Measurements from ENCODE around the gene SLX4IP.

SLX4IP gene

GRCh38 chr20:10524034-10524476 lies 89.0 kb downstream of the SLX4IP start:
- DNase-seq: no peak

- no peak for DNase-seq
These were observed 89.5 kb downstream of the SLX4IP start for GRCh38 chr20:10524643-10525042.

- no peak for DNase-seq
These were observed 92.7 kb downstream of the SLX4IP start for GRCh38 chr20:10527781-10528180.

DNA sequence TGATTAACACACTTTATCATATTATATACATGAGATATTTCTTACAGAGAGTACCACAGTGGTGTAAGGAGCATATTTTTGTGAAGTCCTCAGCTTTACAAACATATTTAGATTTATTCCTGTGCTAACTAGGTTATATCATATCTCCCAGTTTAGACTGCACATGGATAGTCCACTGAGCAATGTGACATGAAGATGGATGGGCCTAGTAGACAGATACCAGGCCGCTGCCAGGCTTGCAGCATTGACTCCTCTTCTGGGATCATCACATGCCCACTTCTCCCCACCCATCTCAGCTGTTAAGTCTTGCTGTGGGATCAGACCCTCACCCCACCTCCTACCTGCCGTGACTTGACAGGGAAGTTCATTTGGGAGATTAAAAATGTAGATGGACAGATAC lies 95.8 kb downstream of the SLX4IP start:
- no peak for DNase-seq

DNA sequence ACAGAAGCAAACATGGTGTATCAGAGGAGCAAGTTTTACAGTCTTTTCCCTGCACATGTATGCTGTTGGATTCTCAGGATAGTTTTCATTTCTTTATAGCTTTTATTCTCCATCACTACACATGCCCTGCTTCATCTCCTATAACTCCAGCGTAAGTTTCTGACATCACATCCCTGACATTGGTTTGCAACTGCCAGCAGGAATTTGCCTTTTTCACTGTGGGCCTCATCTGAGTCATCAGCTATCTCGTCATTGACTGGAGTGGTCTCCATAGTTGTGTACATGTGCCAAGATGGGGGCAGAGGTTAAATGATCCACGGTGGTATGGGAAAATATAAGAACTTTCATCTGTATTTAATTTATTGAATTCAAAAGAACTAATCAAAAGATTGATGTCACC lies 96.7 kb downstream of the SLX4IP start:
- no peak for DNase-seq

DNA sequence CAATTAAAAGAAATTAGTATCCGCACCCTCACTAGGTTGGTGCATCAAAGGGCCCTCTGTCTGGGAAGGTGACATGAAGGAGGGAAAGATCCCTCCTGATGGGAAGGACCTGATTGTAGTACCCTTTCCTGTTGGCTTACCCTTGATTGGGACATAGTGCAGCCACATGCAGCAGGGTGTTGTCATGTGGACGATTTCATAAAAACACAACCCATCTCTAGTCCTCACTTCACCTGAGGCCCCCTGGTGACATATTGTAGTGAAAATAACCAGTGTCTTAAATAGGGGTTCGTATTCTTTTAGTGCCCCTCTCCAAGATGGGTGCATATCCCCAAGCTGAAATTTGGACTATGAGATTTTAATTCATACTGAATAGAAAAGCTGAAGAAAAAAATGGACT lies 97.3 kb downstream of the SLX4IP start:
- DNase-seq: no peak

GRCh38 chr20:10536531-10536930 lies 101.4 kb downstream of the SLX4IP start:
- DNase-seq: no peak

DNA sequence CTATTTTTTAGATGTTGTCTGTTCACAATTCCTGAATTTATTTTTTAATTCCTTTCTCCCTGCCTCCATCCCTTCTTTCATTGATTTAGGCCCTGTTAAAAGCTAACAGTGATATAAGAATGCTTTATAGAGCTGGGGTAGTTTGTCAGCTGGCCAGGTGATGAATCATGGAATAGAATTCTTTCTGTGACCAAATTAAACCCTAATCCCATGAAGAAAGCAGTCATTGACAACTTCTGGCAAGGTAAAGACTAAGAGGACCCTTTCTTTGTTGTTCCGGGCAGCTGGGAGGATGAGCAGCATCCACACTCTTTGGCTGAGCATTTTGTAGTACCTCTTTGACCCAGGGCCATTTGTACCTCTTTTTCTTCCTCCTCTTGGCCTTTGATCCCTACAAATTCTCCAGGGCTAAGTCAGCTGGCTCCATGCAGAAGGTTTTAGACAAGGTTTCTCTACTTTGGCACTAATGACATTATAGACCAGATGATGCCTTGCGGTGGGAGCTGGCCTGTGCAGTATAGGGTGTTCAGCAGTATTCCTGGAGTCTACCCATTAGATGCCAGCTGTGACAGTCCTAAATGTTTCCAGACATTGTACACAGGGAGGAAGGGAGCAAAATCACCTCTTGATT lies 102.9 kb downstream of the SLX4IP start:
- no peak for DNase-seq

DNA sequence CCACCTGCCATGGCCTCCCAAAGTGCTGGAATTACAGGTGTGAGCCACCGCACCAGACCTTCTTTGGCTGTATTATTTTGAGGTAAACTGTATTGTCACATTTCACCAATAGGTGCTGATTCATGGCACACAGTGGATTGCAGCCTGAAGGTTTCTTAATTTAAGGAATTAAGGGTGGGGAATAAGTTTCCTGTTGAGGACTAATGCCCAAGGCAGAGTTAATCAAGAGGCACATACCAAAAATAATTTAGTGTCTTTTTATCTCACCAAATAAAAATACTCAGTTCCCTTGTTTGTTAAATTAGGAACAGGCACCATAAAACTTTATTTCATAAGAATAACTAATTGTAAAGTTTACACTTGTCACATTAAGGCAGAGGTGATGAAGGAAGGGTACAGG lies 103.7 kb downstream of the SLX4IP start:
- DNase-seq: no peak

GRCh38 chr20:10539818-10540553 lies 104.9 kb downstream of the SLX4IP start:
- no peak for DNase-seq

DNA sequence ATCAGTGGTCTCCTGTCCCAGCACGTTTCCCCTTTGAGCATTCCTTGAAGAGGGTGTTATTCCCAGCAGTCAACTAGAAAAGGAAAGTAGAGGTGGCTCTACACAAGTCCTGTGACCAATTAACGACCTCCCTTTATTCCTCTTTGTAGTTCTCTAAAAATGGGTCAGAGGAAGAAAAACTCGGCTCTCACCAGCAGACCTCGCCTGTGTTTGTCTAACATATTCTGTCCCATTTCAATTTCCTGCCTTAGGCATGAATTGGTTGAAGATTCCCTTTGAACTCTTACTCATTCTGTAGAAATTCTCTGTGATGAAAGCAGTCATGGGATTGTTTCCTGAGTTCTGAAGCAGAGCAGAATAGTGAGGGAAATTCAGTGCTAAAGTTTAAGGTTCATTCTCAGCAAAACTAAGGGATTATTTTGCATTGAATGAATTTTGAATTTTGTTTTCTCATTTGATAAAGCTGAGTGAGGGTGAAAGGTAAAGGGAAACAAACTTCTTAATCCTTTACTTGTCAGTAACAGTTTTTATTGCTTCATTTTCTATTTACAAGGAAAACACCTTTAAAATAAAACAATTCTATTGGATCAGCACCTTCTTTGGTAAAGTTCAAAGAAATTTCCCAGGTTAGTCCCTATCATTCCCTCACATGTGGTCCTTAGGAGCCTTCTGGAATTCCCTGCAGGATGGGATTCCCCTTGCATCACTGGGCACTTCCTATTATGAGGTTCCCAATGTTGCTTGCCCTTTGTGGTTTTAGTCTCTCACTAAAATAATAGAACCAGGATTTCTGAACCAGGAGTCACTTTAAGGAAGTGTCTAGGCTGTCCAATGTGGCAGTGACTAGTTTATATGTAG lies 105.8 kb downstream of the SLX4IP start:
- DNase-seq: no peak

DNA sequence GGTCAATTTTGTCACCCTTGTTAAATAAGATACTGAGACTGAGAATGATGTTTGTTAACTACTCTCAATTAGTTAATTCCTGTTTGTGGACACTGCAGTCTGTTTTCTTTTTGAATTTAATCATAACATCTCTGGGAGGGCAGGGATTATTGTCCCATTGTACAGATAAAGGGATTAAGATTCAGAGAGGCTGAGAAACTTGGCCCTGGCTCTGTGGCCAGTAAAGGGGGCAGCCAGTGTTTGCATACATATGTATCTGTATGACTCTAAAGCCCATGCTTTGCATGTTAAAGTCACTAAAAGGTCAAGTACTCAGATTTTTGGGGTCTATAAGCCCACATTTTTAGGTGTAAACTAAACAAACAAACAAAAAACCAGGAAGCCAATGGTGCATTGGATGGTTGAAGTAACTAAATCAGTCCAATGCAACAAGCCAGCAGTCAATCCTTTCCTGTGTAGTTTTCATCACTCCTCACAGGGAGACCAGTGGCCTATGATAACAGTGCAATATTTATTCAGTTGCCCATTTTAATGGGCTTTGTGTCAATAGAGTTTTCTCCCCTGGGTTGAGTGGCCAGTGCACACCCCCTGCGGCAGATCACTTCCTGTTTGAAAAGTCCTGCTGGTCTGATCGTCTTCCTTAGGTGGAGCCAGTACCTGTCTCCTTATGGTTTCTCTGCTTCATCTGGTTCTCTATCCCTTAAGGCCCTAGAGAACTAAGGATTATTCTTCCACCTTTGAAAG lies 106.7 kb downstream of the SLX4IP start:
- no peak for DNase-seq

DNA sequence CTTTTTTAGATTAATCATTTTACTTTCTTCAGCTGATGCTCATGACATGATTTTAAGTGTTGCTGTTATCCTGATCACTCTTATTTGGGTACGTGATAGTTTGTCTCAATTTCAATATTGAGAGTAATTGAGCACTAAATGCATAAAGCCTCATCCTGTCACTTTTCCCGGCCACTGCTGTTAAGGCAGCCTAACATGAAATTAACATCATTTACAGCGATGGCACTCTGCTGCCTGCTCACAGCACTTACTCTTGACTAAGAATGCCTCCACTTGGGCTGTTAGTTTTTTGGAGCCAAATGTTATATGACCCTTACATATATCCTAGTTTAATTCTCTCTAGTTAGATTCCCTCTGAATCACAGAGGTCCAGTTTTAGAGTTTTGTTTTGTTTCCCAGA lies 107.3 kb downstream of the SLX4IP start:
- no peak for DNase-seq

DNA sequence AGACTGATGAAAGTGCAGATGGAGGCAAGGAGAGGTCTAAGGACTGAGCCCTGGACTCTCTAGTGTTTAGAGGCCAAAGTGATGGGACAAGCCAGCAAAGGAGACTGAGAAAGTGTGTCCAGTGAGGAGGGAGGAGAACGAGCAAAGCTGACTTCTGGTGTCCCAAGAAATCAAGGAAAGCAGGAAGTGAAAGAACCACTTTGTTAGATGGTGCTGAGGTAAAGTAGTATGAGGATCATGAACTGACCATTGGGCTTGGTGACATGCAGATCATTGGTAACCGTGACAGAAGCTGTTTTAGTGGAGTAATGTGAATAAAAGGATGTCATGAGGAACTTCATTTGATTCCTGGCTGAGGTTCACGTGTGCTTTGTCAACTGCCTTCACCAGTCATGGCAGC lies 108.4 kb downstream of the SLX4IP start:
- DNase-seq: no peak

GRCh38 chr20:10547276-10548114 lies 112.4 kb downstream of the SLX4IP start:
- no peak for DNase-seq

DNA sequence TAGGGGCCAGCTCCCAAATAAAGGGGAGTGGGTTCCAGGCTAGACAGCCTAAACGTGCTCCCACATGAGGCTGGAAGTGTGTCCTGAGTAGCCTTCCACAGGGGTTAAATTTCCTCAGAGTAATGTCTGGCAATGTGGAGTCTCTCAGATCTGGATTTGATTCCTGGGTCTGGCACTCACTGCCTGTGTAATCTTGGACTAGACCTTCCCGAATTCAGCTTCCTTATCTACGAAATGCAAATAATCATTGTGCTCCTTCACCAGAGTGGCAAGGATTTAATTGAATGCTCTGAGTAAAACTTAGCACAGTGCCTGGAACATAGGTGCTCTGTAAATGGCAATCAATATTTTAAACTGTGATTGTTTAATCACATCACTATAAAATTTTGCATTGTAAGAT lies 114.4 kb downstream of the SLX4IP start:
- no peak for DNase-seq

DNA sequence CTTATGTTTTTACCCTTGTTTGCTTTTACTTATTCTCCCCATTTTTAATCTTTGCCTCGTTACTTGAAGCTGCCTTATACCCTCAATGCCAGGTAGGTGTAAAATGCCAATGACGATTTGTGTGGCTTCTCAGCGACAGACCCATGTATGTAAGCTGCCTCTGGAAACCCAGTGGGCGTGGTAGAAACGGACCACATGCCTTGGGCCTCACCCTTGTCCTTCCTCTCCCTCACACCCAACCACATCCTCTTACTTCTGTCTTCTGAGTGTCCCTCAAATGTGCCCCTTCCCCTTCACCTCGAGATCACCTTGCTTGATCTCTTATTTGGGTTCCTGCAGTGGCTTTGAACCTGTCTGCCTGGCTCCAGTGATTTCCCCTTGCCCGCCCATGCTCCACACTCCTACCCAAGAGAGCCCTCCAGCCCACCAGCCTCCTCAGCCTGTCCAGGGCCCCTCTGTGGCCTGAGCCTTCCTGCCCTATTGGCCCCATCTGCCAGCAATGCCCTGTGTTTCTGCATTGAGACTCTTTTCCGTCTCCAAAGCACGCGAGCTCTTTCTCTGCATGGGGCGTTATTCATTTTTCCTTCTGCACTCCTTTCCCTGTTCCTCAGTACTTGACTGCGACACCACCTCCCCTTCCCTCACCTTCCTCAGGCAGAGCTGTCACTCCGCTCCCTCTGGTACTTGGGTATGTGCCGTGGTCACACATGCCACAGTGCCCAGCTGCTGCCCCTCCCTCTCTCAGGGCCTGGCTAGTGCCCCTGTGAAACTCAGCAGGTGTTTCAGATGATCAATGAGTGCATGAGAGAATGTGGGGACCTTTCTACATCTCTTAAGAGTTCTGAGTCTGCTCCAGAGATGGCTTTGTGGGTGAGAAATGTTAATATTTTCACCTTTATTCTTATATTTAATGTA lies 115.4 kb downstream of the SLX4IP start:
- DNase-seq: no peak

GRCh38 chr20:10551732-10552724 lies 116.9 kb downstream of the SLX4IP start:
- no peak for DNase-seq

- DNase-seq: no peak
These were observed 118.3 kb downstream of the SLX4IP start for GRCh38 chr20:10553326-10553984.
